ENCODE measurements around the gene PTGR3. TPM values are rescaled to one million over a fixed set of nuclear protein-coding genes. Genes with fewer than 3 reads are reported as not detected.

The PTGR3 gene
- total and polyA plus RNA-seq, 2 of the 8 experiments (the other 6 are each of a cell fraction or from before 2014, with no cell fraction given) = 2.0 to 3.6 TPM

DNA sequence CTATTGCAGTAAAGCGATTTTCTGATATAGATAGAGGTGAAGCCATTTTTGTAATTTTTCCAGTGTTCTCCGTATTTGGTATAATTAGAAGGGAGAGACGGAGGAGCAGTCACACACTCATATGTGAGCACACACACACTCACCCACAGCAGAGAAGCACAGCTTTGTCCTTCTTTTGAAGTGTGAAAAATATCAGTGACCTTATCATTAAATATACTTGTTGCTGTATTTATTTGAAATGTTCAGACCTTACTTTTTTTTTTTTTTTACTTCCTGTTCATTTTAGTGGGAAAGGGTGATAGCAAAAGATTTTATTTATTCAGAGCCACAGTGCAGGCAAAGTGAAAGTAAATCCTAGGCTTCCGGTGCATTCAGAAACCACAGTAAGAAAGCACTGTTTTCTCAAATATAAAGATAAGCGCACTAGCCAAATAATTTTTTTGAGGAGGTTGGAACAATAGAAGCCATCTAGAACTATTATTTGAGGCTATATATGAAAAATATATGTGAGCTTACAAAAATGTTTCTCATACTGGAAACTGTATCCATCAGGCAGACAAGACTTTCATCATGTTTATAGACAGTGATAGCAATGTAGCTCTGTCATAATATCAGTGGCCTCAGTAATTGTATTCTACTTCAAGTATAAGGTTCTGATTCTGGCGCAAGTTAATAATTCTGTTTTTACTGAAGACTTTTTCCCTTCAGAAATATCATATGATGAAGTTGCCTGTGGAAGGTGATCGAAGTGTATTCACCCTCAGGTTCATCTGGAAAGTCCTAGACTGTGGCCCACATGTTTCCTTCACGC is 38.9 kb upstream of the PTGR3 start (continued):
- TF ChIP-seq CHD7 (IDR thresholded peaks at IDR 0.05; ENCODE audit: insufficient replicate concordance, low read length) = no peak
- TF ChIP-seq SIX5 (IDR thresholded peaks at IDR 0.05; ENCODE audit: low read depth, low read length) = no peak
- TF ChIP-seq JUN (IDR thresholded peaks at IDR 0.05; ENCODE audit: low read depth, low read length) = no peak
- no peak for TF ChIP-seq CEBPB (IDR thresholded peaks at IDR 0.05; ENCODE audit: low read depth, low read length)
- no peak for TF ChIP-seq EGR1 (IDR thresholded peaks at IDR 0.05; ENCODE audit: borderline replicate concordance, low read depth, low read length)
- no peak for TF ChIP-seq RXRA (IDR thresholded peaks at IDR 0.05; ENCODE audit: insufficient read depth, low read depth, low read length)
- TF ChIP-seq CREB1 (IDR thresholded peaks at IDR 0.05) = no peak
- TF ChIP-seq ATF2 (IDR thresholded peaks at IDR 0.05; ENCODE audit: low read length) = no peak
- no peak for TF ChIP-seq HDAC6 (IDR thresholded peaks at IDR 0.05; ENCODE audit: low read depth, low read length)

All from H1 (cell line).